ENCODE measurements around the gene SMIM20.

Gene SMIM20

DNA sequence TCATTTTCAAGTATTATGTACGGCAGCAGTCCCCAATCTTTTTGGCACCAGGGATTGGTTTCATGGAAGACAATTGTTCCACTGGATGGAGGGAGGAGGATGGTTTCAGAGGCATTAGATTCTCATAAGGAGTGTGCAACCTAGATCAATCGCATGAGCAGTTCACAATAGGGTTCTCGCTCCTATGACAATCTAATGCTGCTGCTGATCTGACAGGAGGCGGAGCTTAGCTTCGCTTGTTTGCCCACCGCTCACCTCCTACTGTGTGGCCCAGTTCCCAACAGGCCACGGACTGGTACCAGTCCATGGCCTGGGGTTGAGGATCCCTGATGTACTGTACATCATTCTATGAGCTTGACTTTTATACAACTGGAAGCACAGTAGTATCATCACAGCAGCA lies 48.4 kb downstream of the SMIM20 start:
- DNase-seq, result no peak

DNA sequence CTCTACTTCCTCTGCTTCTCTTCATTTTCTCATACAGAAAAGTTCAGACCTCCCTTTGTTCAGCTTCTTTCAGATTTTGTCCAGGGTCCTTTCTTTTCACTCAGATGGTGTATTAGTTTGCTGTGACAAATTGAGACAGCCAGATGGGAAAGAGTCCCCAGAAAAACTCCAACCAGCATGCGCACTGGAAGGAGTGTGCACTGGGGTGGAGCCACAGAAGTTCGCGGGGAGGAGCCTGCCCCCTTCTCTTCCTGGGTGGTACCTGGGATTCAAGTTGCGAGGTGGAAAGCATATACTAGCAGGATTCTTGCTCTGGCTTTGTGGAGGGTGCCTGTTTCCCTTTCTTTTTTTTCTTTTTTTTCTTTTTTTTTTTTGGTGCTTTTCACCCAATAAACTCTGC lies 51.6 kb downstream of the SMIM20 start:
- DNase-seq, result no peak

DNA sequence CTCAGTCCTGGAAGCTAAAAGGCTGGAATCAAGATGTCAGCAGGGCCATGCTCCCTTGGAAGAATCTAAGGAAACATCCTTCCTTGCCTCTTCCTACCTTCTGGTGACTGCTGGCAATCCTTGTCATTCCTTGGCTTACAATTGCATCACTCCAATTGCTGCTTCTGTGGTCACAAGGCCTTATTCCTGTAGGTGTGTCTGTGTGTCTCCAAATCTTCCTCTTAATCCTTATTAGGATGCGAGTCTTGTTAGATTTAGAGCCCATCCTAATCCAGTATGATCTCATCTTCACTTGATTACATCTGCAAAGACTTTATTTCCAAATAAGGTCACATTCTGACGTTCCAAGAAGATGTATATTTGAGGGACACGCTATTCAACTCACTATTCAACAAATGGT lies 52.2 kb downstream of the SMIM20 start:
- no peak for DNase-seq

DNA sequence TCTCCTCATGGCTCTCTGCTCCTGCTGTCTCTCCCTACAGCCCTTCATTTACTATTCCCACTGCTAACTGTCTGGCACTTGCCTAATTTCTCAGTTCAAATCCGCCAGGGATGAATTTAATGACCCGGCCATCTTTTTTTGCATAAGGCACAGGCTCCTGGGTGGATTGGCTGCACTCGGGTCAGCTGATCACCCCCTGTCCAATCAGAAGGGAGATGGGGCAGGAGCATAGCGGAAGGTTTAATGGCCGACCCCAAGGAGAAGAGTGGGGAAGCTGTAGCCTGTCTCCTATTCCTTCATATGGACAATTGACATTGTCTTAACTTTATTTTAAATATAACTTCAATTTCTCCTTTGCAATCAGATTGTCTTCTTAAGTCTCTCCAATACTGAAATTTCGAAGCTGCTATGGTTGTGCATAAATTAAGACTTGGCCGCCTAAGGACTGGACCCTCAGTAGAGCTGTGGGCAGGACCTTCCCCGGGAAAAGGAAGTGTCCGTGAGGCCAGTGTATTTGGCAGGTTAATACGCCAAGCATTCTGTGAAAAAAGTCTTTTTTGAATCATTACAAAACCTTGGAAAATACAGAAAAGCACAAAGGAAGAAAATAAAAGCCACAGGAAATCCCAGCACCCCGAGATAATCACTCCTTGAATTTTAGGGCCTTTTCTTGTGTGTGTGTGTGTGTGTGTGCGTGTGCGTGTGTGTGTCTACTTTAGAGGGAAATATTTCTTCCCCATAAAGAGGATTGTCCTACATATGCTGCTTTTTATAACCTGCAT lies 55.5 kb downstream of the SMIM20 start:
- DNase-seq, result no peak

DNA sequence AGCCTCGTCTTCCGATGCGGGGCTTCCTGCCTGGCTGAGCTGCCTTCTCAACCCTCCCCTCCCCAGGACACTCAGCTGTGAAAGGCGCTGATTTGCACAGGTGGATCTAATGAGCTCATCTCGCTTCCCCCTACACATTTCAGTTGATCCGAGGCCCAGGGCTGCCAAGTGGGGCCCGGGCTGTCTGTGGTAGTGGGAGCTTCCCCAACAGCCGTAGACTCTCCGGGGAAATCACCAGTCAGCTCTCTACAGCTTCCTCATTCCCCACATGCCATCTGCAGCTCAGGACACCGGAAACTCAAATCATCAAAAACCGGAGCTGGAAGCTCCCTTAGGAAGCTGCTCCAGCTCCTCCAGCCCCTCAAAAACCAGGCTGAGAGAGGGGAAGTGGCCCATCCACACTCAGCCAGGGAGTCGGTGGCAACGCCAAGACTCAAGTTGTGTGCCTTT lies 56.2 kb downstream of the SMIM20 start:
- no peak for DNase-seq

DNA sequence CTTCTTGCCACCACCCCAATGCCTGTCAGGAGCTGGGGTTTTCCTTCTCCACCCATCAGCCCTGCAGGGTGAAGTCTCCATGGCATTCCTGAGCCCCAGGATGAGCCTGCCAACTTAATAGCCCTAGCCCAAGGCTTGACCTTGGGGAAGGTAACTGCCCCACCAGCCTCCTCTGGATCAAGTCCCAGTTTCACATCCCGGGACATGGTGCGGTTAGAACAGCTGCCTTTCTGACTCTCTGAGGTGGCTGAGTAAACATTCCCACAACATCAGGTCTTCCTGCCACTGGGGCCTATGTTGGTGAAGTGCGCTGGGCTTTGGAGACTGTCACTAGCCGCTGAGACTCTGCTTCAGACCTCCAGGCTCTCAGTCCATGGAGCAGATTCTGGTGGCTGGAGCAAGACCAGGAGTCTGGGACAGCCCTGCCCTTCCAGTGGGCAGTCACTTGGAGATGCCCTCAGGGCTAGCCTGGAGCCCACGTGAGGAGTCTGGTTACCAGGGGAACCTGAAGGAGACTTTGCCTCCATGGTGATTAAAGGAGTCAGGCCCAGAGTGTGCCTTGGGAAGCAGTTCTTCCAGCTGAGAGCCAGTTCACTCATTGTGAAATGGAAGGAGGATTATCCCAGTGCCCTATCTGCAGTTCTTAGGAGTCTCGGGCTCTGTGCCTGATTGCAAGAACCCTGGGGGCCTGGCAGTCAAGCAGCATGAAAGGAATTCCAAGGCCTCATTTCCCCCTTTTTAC lies 56.8 kb downstream of the SMIM20 start:
- no peak for DNase-seq

DNA sequence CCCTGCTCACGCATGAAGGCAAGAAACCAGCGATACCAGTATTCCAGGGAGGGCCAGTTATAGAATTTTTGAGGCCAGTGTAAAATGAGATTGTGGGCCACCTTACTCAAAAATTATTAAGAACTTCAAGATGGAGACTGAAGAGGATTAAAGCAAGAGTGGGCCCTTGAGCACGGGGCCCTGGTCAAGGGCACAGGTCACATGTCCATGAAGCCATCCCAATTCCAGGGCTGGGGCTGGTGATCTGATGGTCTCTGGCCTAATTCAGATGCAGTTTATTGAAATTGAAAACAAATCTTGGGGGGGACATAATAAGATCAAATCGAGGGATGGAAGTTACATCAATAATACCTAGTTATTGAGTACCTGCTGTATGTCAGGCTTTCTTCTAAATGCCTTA lies 58.3 kb downstream of the SMIM20 start:
- DNase-seq, result no peak

GRCh38 chr4:25972984-25973745 lies 59.1 kb downstream of the SMIM20 start:
- no peak for DNase-seq

- no peak for DNase-seq
These were observed 62.8 kb downstream of the SMIM20 start for GRCh38 chr4:25976780-25977179.

DNA sequence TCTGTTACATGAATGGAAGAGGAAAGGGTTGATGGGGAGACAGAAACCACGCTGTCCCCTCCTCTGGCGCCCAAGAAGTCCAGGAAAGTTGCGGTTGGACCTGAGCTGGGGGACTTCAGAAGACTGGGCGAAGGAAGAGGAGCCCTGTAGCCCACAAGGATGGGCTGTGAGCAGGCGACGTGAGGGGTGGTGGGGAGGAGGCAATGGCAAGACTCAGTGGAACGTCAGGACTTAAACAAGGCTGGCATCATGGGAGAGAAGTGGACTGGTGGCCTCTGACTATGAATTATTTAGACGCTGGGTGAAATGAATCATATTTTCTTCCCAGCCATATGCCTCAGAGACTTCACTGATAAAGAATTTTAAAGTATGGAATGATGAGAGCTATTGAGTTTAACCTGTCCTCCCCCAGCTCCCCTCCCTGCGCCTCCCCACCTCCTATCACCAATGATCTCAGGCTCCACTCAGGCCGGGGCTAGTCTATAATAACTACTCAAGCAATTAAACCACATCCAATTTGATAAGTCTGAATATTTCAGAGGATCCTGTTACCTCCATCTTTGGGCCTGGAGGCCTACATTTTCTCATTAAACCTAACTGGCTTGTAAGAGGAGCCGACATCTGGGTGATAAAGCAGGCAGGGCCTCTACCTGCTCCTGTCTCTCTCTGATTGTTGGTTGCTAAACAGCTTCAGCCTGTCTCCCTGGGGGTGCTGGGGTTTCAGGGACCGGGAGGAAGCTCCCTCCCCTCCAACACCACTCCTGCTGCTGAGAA lies 63.6 kb downstream of the SMIM20 start:
- no peak for DNase-seq

DNA sequence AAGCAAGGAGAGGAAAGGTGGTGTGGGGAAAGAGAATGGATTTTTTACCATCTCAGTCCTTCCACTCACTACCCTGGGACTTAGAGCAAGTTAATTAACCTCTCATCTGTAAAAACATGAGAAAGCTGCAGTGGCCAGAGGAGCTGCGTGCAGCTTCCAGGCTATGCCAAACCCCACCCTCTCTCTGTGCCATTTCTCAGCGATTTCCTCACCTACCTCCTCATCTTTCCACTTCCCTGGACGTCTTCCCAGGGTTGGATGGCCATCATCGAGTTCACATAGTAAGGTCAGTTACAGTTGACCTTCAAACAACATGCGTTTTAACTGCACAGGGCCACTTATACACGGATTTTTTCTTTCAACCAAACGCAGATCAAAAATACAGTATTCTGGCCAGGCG lies 64.3 kb downstream of the SMIM20 start:
- DNase-seq, result no peak
